HEK293 (cell line): Measurements from ENCODE around the gene HPDL.

Experiments
- CTCF ChIP-seq: fragments of 450-650 bp; formaldehyde crosslinking; IDR thresholded peaks from 2 replicates; pipeline ENCODE4 v1.5.1; 2016; ENCODE audit warnings: missing biosample characterization, missing genetic modification characterization
- ZEB2 ChIP-seq: fragments of 450-650 bp; formaldehyde crosslinking; IDR thresholded peaks from 2 replicates; pipeline ENCODE4 v1.5.1; 2016; ENCODE audit warnings: missing biosample characterization, missing genetic modification characterization

- TF ChIP-seq ZEB2 (tag by site-specific recombination) (no peak), CTCF (tag by site-specific recombination) (no peak)
Measured at GRCh38 chr1:45319761-45320160, 6.9 kb upstream of the HPDL start.
